ENCODE results near the gene CDC5L.

- TF ChIP-seq CTCF (IDR thresholded peaks at IDR 0.05) = no peak
- no peak for TF ChIP-seq POLR2AphosphoS5 (IDR thresholded peaks at IDR 0.05)
Observed at GRCh38 chr6:44359973-44360372, 27.5 kb upstream of the CDC5L start.

Data from prostate gland (tissue), 2 donors.